GM18858 (cell line): Measurements from ENCODE around the gene SNAP47.
"Not testable (repeated sequence)": the region's sequence is repeated elsewhere in the genome, so short reads cannot be mapped to it uniquely, and the experiment has no call there.

ENCODE experiments used
- ATAC-seq: cut with Tn5 transposase; IDR thresholded peaks from one replicate; pipeline ENCODE4 v1.9.1; 2021; ENCODE audit not compliant: unreplicated experiment

The SNAP47 gene, protein sequence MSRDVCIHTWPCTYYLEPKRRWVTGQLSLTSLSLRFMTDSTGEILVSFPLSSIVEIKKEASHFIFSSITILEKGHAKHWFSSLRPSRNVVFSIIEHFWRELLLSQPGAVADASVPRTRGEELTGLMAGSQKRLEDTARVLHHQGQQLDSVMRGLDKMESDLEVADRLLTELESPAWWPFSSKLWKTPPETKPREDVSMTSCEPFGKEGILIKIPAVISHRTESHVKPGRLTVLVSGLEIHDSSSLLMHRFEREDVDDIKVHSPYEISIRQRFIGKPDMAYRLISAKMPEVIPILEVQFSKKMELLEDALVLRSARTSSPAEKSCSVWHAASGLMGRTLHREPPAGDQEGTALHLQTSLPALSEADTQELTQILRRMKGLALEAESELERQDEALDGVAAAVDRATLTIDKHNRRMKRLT

DNA sequence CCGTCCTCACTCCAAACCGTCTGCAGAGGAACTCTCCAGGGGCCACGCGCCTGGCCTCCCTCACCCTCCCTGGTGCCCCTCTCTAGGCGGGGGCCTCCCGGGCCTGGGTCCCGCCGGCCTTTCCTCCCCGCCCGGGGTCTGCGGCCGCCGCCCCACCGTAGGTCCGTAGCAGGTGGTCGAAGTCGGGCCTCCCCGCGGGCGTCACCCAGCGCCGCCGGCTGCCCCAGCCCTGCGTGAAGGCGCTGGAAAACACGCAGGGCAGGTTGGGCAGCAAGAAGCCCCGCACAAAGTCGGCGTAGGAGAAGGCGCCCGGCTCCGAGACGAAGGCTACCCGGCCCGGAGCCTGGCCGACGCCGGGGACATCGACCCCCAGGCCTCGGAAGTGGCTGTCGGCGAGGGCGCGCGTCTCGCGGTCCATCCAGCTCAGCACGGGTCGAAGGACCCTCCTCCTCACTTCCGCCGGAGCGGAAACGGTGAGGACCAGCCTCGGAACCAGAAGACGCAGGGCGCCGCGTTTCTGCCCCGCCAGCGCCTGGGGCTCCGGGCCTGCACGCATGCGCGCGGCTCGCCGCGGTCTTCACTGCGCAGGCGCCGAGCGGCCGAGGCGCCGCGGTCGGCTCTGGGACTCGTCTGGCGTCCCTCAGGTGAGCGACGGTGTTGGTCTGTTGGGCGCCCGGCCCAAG lies at the start of gene SNAP47, which contains the start of gene JMJD4:
TSS of gene SNAP47 (plus strand) at position 580 of the 683 bp plus-strand sequence. CDS start 12,302 bp downstream, outside the sequence.
TSS of gene JMJD4 (minus strand) at position 447 of the 683 bp plus-strand sequence. CDS start at position 418, 29 bp downstream.
- peak; percentile 94 for ATAC-seq

DNA sequence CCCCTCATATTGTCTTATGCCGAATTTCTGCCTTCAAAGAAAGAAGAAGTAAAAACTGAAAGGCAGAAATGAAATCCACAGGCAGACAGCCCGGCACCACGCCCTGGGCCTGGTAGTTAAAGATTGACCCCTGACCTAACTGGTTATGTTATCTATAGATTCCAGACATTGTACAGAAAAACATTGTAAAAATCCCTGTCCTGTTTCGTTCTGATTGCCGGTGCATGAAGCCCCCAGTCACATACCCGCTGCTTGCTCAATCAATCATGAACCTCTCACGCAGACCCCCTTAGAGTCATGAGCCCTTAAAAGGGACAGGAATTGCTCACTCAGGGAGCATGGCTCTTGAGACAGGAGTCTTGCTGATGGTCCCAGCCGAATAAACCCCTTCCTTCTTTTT lies 49.4 kb upstream of the SNAP47 start:
- ATAC-seq: no peak

GRCh38 chr1:227697321-227697864 lies 37.8 kb upstream of the SNAP47 start:
- no peak for ATAC-seq

GRCh38 chr1:227701631-227702030 lies 33.6 kb upstream of the SNAP47 start:
- not testable (repeated sequence) for ATAC-seq

- ATAC-seq: no peak
These were observed 27.4 kb upstream of the SNAP47 start for GRCh38 chr1:227707846-227708245.

DNA sequence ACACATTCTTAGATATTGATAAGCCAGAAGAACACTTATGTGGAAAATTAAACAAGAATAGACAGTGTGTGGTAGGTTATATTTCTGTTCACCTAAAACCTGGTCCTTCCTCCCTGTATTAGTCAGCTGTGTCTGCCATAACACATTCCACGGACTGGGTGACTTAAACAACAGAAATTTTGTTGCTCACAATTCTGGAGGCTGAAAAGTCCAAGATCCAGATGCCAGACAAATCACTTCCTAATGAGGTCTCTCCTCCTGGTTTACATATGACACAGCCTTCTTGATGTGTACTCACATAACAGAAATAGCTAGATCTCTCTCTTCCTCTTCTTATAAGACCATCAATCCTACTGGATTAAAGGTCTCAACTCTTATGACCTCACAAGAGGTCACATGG lies 25.8 kb upstream of the SNAP47 start:
- no peak for ATAC-seq

DNA sequence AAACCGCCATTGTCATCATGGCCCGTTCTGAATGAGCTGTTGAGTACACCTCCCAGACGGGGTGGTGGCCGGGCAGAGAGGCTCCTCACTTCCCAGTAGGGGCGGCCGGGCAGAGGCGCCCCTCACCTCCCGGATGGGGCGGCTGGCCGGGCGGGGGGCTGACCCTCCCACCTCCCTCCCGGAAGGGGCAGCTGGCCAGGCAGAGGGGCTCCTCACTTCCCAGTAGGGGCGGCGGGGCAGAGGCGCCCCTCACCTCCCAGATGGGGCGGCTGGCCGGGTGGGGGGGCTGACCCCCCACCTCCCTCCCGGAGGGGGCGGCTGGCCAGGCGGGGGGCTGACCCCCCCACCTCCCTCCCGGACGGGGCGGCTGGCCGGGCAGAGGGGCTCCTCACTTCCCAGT lies 24.8 kb upstream of the SNAP47 start:
- ATAC-seq: not testable (repeated sequence)

DNA sequence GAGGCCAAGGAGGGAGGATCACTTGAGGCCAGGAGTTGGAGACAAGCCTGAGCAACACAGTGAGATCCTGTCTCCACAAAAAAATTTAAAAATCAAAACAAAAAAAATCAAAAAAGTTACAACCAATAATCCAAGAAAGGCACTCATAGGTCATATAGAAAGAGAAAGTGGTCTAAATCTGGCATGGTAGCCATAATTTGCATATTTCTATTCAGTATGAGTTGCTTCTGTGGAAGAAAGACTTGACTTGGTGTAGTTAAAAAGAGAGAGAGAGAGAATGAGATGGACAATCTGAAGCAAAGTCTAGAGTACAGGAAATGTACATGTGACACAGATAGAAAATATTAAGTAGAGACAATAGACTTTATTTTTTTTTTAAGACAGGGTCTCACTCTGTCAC lies 22.6 kb upstream of the SNAP47 start:
- peak; percentile 73 for ATAC-seq

DNA sequence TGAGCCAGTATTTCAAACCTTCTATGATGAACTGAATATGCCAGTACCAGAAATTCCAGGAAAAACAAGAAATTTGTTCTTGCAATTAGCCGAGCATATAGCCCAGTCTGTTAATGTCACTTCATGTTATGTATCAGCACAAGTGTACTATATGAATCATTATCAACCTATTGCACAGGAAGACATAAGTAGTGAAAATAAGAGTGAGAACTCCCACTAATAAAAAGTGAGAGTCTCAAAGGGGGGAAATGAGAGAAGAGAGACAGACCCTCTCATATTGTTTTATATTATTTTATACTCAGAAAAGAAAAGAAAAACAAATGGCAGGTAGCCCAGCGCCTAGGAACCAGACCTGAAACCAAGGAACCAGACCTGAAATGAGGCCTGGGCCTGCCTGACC lies 16.3 kb upstream of the SNAP47 start:
- ATAC-seq: no peak

- no peak for ATAC-seq
These were observed 11.8 kb upstream of the SNAP47 start for GRCh38 chr1:227723474-227723873.

- no peak for ATAC-seq
These were observed 10.2 kb upstream of the SNAP47 start for GRCh38 chr1:227725046-227725445.

- no peak for ATAC-seq
These were observed 8.9 kb upstream of the SNAP47 start for GRCh38 chr1:227726318-227726717.

DNA sequence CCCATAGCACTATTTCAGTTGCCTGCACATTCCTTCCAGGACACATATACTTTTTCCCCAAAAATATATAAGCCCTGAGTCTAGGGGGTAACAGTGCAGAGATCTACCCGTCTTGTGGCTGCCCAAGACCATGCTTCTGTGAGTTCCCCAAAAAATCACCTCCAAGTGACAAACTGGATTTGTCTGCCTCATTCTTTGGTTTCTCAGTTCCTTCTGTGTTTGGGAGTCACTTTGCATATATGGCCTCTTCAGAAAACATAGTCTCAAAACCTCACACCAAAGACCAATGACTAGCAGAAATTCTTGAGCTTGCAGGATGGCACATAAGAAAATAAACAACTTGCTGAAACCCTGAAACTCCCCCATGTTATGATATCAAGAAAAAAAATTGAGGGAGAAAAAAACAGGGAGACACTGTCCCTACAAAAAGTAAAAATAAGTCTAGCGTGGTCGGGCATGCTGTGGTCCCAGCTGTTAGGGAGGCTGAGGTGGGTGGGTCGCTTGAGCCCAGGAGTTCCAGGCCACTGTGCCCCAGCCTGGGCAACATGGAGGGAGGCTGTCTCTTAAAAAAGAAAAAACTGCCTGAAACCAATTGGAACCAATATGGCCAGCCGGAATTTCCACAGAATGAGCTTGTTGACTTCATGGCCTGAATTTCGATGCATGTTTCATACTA lies 8.2 kb upstream of the SNAP47 start:
- ATAC-seq: no peak

DNA sequence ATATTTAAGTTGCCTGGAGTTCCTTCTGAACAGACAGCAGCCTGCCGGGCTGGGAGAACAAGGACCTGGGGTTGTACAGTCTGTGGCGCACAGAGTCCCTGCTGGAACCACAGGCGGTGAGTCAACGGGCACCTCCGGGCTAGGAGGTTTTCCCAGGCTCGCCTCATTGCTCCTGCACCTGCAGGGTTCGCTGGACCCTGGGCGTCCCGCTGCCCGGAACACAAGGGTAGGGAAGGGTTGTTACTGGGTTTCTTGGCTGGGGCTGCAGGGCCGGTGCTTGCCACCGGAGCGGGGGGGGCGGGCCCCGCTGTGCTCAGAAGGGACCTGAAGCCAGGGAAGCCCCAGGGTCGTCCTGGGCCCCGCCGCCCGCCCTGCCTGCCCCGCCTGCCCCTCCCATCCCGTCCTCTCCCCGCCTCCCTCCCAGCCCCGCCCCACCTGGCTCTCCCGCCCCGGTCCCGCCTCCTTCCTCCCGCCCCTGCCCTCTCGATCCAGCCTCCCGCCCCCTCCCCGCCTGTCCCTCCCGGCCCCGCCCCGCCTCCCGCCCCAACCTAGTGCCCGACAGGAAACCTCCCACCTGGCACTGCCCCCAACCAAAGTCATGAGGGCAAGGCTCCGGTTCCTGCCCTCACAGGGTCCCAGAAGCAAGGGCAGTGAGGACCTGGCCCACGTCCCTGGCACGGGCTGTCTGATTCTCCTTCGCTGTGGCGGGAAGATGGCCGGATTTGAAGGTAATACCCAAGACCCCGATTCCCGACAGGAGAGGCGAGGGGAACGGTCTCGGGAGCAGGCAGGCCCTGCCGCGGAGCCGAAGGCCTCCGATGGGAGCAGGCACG lies 7.0 kb upstream of the SNAP47 start:
- ATAC-seq: no peak

GRCh38 chr1:227728892-227729143 lies 6.4 kb upstream of the SNAP47 start:
- no peak for ATAC-seq

DNA sequence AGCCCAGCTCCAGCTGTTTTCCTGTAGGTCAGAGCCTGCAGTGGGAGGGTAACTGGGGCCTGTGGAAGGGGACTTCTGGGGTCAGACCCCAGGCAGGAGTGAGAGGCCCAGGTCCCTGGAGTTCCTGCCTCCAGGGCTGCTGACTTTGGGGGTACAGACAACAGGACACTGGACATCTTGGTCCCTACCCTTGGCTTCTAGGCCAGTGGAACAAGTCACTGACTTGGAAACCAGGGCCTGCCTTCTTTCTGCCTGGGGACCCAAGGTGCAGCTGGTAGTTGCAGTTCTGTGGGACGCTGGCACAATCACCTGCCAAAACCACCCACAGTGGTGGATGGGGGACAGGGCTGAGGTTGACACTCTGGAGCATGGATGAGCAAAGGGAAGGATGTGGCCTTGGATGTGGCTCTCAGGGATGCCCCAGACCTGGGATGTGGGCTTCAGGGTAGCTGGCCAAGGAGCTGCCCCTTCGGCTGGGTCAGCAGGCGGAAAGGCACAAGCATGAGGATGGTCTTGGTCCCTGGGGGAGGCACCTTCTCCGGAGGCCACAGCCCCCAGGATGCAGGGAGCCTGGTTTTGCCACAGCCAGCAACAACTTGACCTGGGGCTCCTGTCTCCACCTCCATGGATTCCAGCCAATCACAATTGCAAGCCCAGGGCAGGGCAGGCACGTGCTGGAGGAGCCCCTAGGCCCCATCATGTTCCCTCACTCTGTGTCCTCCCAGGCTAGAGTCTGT lies 5.9 kb upstream of the SNAP47 start:
- ATAC-seq: no peak

DNA sequence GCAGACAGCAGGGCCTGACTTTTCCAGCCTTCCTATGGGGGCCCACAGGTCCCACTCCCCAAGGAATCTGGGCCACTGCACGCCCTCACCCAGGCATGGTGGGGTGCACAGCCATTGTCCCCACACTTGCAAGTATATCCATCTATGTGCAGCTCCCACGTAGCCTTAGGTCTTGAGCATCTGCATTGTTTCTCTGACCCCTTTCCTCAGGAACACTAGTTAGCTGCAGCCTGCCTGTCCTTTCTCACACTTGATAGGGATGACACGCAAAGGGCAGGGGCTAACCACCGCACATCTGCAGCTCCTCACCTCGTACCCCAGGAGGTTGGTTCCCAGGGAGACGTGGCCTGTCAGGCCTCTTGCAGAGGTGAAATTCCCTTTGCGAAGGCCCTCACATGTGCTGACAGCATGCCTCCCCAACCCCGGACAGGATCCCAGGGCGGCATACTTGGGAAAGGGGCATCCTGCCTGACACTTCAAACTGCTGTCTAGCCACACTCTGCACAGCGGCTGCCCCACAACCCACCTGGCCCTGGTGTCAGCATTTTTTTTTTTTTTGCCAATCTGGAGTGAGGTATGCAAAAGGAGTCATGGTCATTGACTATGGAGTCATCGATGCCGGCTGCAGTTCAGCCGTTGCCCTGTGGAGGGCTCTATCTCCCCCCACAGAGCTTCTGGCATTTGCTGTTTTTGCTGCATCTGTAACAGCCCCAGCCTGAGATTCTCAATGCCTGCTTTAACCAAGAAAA lies 5.2 kb upstream of the SNAP47 start:
- no peak for ATAC-seq

DNA sequence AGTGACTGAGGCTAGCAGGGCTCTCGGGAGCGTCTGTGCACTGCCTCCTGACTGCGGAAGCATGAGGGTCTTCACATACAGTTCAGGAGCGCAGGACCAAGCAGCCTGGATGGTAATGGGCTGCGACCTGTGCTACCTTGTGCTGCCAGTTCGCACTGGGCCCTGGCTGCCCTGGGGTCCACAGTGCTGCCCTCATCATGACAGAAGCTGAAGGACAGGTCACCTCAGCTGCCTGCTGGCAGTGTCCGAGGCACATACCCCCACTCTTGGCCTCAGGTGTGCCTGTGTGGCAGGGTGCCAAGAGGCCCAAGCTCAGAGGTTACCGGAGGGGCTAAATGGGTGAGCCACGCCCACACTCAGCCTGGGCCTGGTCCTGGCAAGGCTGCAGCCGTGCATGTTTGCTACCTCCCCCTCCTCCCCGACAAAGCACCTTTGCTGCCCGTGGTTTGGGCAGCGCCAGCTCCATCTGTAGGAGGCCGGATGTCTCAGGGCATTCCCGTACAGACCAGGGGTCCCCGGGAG lies 4.5 kb upstream of the SNAP47 start:
- ATAC-seq: no peak

GRCh38 chr1:227731241-227731677 lies 4.0 kb upstream of the SNAP47 start:
- no peak for ATAC-seq
